Endothelial cell of hepatic sinusoid (primary cell): ENCODE data around the gene HIGD2A.

Experiments used
- in situ Hi-C: cut with HindIII; loops from 2 replicates; pipeline ENCODE4 v1.10.0; 2017; ENCODE audit warnings: low sequenced_read_pairs

The HIGD2A gene

DNA sequence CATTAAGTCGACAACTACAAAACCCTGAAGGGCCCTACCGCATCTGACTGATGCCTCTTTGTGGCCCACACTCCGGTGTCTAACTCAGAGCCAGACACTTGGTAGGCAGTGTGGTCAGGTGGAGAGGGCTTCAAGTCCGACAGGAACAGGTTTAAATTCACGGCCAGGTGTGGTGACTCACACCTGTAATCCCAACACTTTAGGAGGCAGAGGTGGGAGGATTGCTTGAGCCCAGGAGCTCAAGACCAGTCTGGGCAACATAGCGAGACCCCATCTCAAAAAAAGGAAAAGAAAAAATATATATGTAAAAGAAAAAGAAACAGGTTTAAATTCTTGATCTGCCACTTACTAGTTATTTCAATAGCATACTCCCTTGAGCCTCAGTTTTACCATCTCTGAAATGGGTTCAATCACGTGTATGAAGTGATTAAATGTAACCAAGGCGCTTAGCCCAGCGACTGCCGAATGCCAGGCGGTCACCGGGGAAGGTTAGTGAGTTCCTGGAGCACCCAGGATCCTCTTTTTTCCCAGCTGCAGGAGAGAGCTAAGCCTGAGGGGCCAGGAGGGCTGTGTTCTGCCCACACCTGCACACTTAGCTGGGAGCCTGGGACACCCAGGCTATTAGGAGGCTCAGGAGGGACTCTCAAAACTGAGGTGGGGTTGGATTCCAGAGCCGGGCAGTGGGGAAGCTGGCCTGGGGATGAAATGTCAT lies 26.8 kb downstream of the HIGD2A start:
- in situ Hi-C loops, result no loop called here

GRCh38 chr5:176415952-176416924 lies 27.7 kb downstream of the HIGD2A start, which contains the start of gene CLTB:
Gene CLTB (minus strand): TSS chr5:176416539. CDS start chr5:176416363, 176 bp downstream.
- in situ Hi-C loops, result no loop called here

GRCh38 chr5:176416965-176417364 lies 28.4 kb downstream of the HIGD2A start:
- in situ Hi-C loops, result no loop called here

DNA sequence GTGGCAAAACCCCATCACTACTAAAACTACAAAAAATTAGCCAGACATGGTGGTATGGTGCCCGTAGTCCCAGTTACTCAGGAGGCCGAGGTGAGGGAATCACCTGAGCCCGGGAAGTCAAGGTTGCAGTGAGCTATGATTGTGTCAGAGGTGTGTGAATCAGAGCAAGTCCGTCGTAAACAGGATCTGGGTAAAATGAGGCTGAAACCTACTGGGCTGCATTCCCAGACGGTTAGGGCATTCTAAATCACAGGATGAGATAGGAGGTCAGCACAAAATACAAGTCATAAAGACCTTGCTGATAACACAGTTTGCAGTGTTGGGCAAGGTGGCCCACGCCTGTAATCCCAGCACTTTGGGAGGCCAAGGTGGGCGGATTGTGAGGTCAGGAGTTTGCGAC lies 29.7 kb downstream of the HIGD2A start:
- in situ Hi-C loops, result no loop called here

GRCh38 chr5:176420086-176420485 lies 31.5 kb downstream of the HIGD2A start:
- in situ Hi-C loops, result loop anchor here (5.0 kb wide), 1 partner anchor 77 kb away; no protein-coding TSS in a partner anchor

GRCh38 chr5:176420972-176421544 lies 32.5 kb downstream of the HIGD2A start:
- in situ Hi-C loops, result loop anchor here (5.0 kb wide), 1 partner anchor 76 kb away; no protein-coding TSS in a partner anchor

DNA sequence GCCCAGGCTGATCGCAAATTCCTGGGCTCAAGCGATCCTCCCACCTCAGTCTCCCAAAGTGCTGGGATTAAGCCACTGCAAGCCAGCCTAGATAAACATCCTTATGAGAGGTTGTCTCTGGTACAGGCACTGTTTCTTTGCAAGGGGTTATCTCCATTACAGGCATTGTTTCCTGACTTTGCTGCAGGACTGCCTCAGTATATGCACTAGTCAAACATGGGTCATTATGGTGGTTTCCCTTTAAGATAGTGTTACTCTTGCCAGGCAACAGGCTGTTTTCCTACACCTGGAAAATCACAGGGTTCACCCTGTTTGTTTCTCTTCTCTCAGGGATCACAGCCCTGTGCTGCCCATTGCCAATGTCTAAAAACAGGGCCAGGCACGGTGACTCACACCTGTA lies 35.6 kb downstream of the HIGD2A start:
- in situ Hi-C loops, result loop anchor here (5.0 kb wide), 1 partner anchor 73 kb away; no protein-coding TSS in a partner anchor

GRCh38 chr5:176425138-176425537 lies 36.6 kb downstream of the HIGD2A start:
- in situ Hi-C loops, result loop anchor here (25.0 kb wide), 1 partner anchor 187 kb away; the partner anchor contains the start of gene GPRIN1

GRCh38 chr5:176425791-176426190 lies 37.2 kb downstream of the HIGD2A start:
- in situ Hi-C loops, result loop anchor here (25.0 kb wide), 1 partner anchor 187 kb away; the partner anchor contains the start of gene GPRIN1

- in situ Hi-C loops, result loop anchor here (25.0 kb wide), 1 partner anchor 185 kb away; the partner anchor contains the start of gene GPRIN1
Observed at GRCh38 chr5:176426876-176427275, 38.3 kb downstream of the HIGD2A start.

GRCh38 chr5:176427971-176428370 lies 39.4 kb downstream of the HIGD2A start:
- in situ Hi-C loops, result loop anchor here (25.0 kb wide), 1 partner anchor 184 kb away; the partner anchor contains the start of gene GPRIN1

DNA sequence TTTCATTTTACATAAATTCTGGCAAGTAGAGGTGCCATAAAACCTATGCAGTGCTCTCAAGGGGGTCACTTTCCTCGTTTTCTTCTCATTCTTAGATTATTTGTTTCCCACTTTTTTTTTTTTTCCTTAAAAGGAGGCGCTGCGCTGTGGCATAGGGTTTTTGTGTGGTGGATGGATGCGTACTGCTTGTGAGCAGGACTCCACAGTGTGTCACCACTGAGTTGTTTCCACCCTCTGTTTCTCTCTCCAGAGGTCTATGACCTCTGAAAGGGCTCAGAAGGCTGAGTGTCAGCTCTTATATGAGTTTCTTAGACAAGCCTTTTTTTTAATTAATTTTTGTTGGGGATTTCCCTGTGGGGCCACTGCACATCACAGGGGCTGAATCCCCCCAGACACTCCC lies 41.4 kb downstream of the HIGD2A start:
- in situ Hi-C loops, result loop anchor here (25.0 kb wide), 1 partner anchor 182 kb away; the partner anchor contains the start of gene GPRIN1

DNA sequence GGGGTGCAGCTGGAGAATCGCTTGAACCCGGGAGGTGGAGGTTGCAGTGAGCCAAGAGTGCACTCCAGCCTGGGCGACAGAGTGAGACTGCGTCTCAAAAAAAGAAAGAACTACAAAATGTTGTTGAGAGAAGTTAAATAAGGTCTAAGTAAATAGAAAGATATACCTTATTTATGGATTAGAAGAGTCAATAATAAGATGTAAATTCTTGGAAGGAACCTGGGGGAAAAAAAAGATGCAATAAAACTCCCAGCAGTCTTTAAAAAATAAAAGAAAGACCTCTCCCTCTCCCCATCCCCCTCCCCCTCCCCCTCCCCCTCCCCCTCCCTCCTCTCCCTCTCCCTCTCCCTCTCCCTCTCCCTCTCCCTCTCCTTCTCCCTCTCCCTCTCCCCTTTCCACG lies 44.2 kb downstream of the HIGD2A start:
- in situ Hi-C loops, result loop anchor here (25.0 kb wide), 1 partner anchor 180 kb away; the partner anchor contains the start of gene GPRIN1

DNA sequence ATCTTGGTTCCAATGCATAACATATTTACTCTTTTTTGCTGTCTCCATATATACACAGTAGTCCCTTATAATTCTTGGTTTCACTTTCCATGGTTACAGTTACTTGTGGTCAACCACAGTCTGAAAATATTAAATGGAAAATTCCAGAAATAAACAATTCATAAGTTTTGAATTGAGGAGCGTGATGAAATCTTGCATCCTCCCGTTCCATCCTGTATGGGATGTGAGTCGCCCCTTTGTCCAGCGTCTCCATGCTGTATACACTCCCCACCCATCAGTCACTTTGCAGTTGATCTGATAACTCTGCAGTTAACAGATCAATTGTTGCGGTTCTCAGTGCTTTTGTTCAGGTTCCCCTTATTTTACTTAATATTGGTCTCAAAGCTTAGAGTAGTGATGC lies 48.1 kb downstream of the HIGD2A start:
- in situ Hi-C loops, result loop anchor here (25.0 kb wide), 1 partner anchor 176 kb away; the partner anchor contains the start of gene GPRIN1

DNA sequence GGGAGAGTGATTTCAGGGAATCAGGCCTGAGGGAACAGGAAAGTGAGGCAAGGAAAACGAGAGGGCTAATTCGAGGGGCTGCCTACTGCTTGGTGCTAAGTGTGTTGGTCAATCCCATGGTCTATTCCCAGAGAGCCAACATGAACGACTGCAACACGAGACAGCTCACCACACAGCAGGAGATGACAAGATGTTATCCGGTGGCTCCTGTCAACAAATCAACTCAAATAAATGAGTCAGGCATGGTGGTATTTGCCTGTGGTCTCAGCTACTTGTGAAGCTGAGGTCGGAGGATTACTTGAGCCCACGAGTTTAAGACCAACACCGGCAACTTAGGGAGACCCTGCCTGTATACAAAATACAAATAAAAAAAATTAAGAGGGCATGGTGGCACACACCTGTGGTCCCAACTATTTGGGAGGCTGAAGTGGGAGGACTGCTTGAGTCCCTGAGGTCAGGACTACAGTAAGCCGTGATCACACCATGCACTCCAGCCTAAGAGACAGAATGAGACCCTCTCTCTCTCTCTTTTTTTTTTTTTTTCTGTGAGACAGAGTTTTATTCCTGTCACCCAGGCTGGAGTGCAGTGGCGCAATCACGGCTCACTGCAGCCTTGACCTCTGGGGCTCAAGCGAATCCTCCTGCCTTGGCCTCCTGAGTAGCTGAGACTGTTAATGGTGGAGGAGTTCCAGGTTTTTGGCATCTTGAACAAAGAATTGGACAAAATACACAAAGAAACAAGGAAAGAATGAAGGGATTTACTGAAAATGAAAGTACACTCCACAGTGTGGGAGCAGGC lies 50.6 kb downstream of the HIGD2A start:
- in situ Hi-C loops, result loop anchor here (25.0 kb wide), 1 partner anchor 173 kb away; the partner anchor contains the start of gene GPRIN1
